Psoas muscle (tissue), 8 donors: Measurements from ENCODE around the gene TPP1. TPM values are rescaled to one million over a fixed set of nuclear protein-coding genes. Genes with fewer than 3 reads are reported as not detected.

Experiments used
- ATAC-seq, 4 donors: fragments of 200-7000 bp; cut with Tn5 transposase; one replicate each; pipeline ENCODE4 v1.9.1; 2020; ENCODE audit warnings: moderate library complexity in 3 of 4, mild to moderate bottlenecking in 2 of 4
- DNase-seq, 2 donors: peaks; one replicate each; pipeline ENCODE4 v3.0.0-alpha.2; 2020
- H3K27ac ChIP-seq: fragments of 200-600 bp; one replicate; pipeline ENCODE4 v1.8.0; 2022
- H3K27me3 ChIP-seq, 3 donors: fragments of 200-600 bp in 1 of 3; one replicate each; pipeline versions ENCODE4 v1.6.1 to v1.8.0; 2013 to 2022; ENCODE audit warnings: low read length in 2 of 3, mild to moderate bottlenecking in 2 of 3, moderate library complexity in 1 of 3; ENCODE audit not compliant: insufficient read depth in 3 of 3
- H3K36me3 ChIP-seq, 2 donors: fragments of 200-600 bp in 1 of 2; one replicate each; pipeline versions ENCODE4 v1.6.1 to v1.8.0; 2013 to 2022; ENCODE audit warnings: low read depth in 1 of 2, mild to moderate bottlenecking in 1 of 2, moderate library complexity in 1 of 2; ENCODE audit not compliant: insufficient read depth in 1 of 2
- H3K4me1 ChIP-seq: fragments of 200-600 bp; one replicate; pipeline ENCODE4 v1.8.0; 2022
- H3K4me3 ChIP-seq: fragments of 200-600 bp; one replicate; pipeline ENCODE4 v1.8.0; 2022; ENCODE audit warnings: mild to moderate bottlenecking
- H3K9me3 ChIP-seq: fragments of 200-600 bp; one replicate; pipeline ENCODE4 v1.8.0; 2022
- WGBS, 3 donors: extraction: QIAGEN DNeasy Blood & Tissue Kit; methylation state at CpG; one replicate each; pipeline versions ENCODE4 v1.1.6 to v1.1.7; 2013; 5-methylcytosine and 5-hydroxymethylcytosine counted together
- intact Hi-C, 2 donors: fragments of 100-400 bp; cut with DNase I; formaldehyde crosslinking; loops; one replicate each; pipeline versions ENCODE4 v1.11.0 to v1.14.2; 2022
- polyA plus RNA-seq, 3 donors: library from polyadenylated mRNA; stranded (reverse); fragments of 200-250 nt; gene quantifications; one replicate each; pipeline ENCODE4 v1.2.3, GENCODE V29; 2013
- total RNA-seq, 4 donors: library from RNA; stranded (reverse); fragmentation: NEBNext Ultra II Directional in 2 of 4; extraction: Animal tissue kit (Norgen Biotek cat#: 25700) in 2 of 4; gene quantifications; one replicate each; pipeline versions ENCODE4 v1.2.1 to v1.2.4, GENCODE V29; 2021 to 2023
- TF ChIP-seq, protein P1 (sequence below): fragments of 200-600 bp; IDR thresholded peaks from one replicate; pipeline ENCODE4 v1.8.0; 2022; ENCODE audit warnings: antibody characterized with exemption
- donor health status: healthy with polysubstance abuse.
- donor health status: DM: no; HTN: no; CAD: no; lungs with moderate emphysema.
- donor health status: Bipolar disorder and iron deficiency.
- donor health status: healthy.
- donor health status: DM: yes; HTN: yes; CAD: no.
- donor health status: DM: no; HTN: no; CAD: no.
- donor health status: DM: no; HTN: no; CAD: no.
- donor health status: DM: yes; HTN: yes; CAD: no.

The TPP1 gene
- total and polyA plus RNA-seq, 7 donors = 11.8 to 50.2 (median 30.0) TPM

DNA sequence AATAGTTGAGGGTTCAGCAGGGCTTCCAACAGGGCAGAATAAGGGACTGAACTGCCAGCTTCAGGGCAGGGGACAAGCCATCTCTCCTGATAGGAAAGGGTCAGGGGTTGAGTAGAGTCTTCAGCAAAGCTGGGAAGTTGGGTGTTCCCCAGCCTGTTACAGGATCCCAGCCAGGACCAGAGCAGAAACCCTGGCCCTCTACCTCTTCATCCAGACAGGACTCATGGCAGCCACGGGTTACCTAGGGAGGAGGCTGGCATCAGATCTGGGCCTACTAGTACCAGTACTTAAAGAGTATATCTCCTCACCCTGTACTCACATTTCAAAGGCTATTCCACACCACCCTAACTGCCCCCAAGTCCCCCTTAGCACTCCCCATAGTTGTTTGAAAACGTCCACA lies 4.8 kb downstream of the TPP1 start:
- Histone ChIP-seq H3K27me3 (no peaks in the 10 kb centered on the region), H3K27ac (no peak overlapping the region), H3K4me3 (no peak overlapping the region), H3K9me3 (no peaks in the 10 kb centered on the region), H3K36me3 (peaks cover 8 to 55% of the 10 kb centered on the region in 2 donors), H3K4me1 (peaks cover 34% of the 10 kb centered on the region)
- WGBS, 3 donors = 71 to 83% (median 82%) methylated on average over 2 of the region's 2 CpGs
- DNase-seq (no peak), ATAC-seq (no peak)
- intact Hi-C loops = loop anchor here (5.0 to 10.0 kb wide), 2 partner anchors 132 to 380 kb away; partner anchors contain the start of genes ARFIP2 (in 1 of the 2), CNGA4 (in 1 of the 2), FHIP1B (in 1 of the 2) and TIMM10B (in 1 of the 2)
- TF ChIP-seq, protein P1, sequence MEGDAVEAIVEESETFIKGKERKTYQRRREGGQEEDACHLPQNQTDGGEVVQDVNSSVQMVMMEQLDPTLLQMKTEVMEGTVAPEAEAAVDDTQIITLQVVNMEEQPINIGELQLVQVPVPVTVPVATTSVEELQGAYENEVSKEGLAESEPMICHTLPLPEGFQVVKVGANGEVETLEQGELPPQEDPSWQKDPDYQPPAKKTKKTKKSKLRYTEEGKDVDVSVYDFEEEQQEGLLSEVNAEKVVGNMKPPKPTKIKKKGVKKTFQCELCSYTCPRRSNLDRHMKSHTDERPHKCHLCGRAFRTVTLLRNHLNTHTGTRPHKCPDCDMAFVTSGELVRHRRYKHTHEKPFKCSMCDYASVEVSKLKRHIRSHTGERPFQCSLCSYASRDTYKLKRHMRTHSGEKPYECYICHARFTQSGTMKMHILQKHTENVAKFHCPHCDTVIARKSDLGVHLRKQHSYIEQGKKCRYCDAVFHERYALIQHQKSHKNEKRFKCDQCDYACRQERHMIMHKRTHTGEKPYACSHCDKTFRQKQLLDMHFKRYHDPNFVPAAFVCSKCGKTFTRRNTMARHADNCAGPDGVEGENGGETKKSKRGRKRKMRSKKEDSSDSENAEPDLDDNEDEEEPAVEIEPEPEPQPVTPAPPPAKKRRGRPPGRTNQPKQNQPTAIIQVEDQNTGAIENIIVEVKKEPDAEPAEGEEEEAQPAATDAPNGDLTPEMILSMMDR = no peak

DNA sequence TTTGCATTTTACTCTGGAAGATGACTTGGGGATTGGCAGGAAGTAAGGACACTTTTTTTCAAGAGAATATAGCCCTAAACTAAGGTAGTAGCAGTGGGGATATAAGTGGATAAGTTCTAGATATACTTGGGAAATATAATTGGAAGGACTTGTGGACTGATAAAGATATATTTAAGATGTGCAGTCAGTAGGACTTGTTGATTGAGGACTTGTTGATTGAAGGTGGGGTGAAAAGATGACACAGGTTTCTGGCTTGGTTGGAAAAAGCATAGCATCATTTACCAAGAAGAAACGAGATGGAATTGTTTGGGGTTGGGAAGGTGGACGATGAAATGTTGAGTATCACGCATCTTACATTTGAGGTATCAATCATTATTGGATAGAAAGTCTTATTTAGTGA lies 5.7 kb downstream of the TPP1 start:
- TF ChIP-seq, protein P1 = no peak
- intact Hi-C loops = loop anchor here (5.0 to 10.0 kb wide), 2 partner anchors 131 to 379 kb away; partner anchors contain the start of genes ARFIP2 (in 1 of the 2), CNGA4 (in 1 of the 2), FHIP1B (in 1 of the 2) and TIMM10B (in 1 of the 2)
- no peaks in the 10 kb centered on the region for H3K27me3 ChIP-seq
- 90 to 96% (median 95%) methylated on average over 3 of the region's 3 CpGs for WGBS, 3 donors
- H3K36me3 ChIP-seq = peaks cover 9 to 64% of the 10 kb centered on the region in 2 donors
- DNase-seq (no peak), ATAC-seq (no peak)
- H3K9me3 ChIP-seq = no peaks in the 10 kb centered on the region
- peaks cover 32% of the 10 kb centered on the region for H3K4me1 ChIP-seq
- H3K4me3 ChIP-seq = peak overlapping the region; percentile 80
- H3K27ac ChIP-seq = peak overlapping the region; percentile 100

DNA sequence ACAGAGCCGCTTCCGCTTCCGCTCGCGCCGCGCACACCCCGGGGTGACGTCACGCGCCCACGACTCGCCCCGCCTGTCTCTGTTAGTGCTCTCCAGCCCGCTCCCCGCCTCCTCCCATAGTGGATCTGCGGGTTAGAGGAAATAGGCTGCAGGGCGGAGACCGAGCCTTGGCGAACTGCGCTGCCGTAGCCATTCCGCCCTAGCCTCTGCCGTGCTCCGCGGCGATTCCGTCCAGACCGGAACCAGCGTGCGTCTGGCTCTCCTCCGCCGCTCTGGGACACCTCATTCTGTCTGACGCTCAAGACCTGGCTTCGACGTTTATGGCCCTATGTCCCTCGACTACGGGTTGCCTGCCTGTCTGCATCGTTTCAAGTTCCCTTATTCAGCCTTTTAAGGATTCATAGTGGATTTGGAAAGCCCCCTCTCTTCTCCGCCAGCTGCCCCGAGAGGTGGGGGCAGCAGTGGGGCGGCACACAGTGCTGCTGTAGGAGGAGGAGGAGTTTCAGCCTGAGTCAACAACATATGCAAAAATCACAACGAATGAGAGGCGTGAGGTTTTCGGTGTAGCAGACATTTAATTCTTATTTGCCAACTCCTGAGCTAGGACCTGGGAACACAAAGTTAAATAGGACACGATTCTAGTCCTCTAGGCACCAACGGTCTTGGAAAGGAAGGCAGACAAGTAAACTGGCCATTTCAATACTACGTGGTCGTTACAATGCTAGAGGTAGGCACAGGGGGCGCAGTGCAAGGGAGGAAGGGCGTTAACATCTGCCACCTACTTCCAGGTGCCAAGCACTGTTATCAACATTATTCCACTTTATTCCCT lies 6.8 kb downstream of the TPP1 start, which contains the start of gene TAF10:
TSS of gene TAF10 (minus strand) at position 4 of the 829 bp plus-strand sequence. CDS start 27 bp downstream, outside the sequence.
- TF ChIP-seq, protein P1 = peak; percentile 42
- Histone ChIP-seq H3K27ac (peak within 1 kb of the TSS; percentile 100), H3K4me1 (peaks cover 30% of the 10 kb centered on the region), H3K4me3 (peak within 1 kb of the TSS; percentile 80), H3K9me3 (no peaks in the 10 kb centered on the region), H3K36me3 (peaks cover 16 to 75% of the 10 kb centered on the region in 2 donors), H3K27me3 (no peaks in the 10 kb centered on the region)
- intact Hi-C loops = loop anchor here (5.0 to 10.0 kb wide), 2 partner anchors 130 to 378 kb away; partner anchors contain the start of genes ARFIP2 (in 1 of the 2), CNGA4 (in 1 of the 2), FHIP1B (in 1 of the 2) and TIMM10B (in 1 of the 2)
- WGBS, 3 donors = 0 to 1% (median 1%) methylated on average over 42 to 51 of the region's 51 CpGs
- ATAC-seq (peak; percentile 92 to 96 (median 93)), DNase-seq (peak; percentile 98 to 99)

DNA sequence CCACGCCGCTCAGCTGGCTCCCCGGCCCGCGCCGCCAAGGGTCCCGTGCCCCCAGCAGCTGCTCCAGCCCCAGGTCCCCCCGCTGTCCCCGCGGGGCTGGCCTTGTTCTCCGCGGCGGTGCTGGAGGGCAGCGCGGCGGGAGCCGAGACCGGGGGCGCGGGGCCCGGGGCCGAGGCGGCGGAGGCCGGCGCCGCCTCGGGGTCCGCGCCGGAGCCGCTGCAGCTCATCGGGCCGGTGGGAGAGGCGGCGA lies 7.3 kb downstream of the TPP1 start:
- peak overlapping the region; percentile 80 for H3K4me3 ChIP-seq
- no peaks in the 10 kb centered on the region for H3K27me3 ChIP-seq
- TF ChIP-seq, protein P1 = no peak
- H3K36me3 ChIP-seq = peaks cover 16 to 74% of the 10 kb centered on the region in 2 donors
- DNase-seq = no peak
- peak overlapping the region; percentile 100 for H3K27ac ChIP-seq
- 0% methylated on average over 12 to 36 of the region's 36 CpGs for WGBS, 3 donors
- no peaks in the 10 kb centered on the region for H3K9me3 ChIP-seq
- no peak for ATAC-seq
- peaks cover 35% of the 10 kb centered on the region for H3K4me1 ChIP-seq
- intact Hi-C loops = loop anchor here (5.0 to 10.0 kb wide), 2 partner anchors 130 to 377 kb away; partner anchors contain the start of genes ARFIP2 (in 1 of the 2), CNGA4 (in 1 of the 2), FHIP1B (in 1 of the 2) and TIMM10B (in 1 of the 2)
